Pons (tissue), 1 donor: ENCODE results near the gene EHMT1.
A peak's percentile ranks its signal among the peaks of the same experiment; 100 is the strongest.

ENCODE experiments used
- DNase-seq: peaks from one replicate; pipeline ENCODE4 v3.0.0-alpha.2; 2016; ENCODE audit warnings: low spot score

EHMT1 gene

DNA sequence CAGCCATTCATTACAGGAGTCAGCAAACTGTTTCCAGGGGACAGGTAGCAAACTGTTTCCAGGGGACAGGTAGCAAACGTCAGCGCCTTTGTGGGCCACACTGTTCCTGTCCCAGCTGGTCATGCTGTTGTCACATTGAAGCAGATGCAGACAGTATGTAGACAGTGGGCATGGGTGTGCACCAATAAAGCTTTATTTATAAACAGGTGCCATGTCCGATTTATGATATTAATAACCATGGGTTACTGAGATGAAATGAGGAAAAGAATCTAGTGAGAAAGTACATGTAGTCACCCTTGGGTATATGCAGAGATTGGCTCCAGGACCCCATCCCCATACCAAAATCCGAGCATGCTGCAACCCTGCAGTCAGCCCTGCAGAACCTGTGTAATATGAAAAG, 122.5 kb downstream of the EHMT1 start:
- no peak for DNase-seq

DNA sequence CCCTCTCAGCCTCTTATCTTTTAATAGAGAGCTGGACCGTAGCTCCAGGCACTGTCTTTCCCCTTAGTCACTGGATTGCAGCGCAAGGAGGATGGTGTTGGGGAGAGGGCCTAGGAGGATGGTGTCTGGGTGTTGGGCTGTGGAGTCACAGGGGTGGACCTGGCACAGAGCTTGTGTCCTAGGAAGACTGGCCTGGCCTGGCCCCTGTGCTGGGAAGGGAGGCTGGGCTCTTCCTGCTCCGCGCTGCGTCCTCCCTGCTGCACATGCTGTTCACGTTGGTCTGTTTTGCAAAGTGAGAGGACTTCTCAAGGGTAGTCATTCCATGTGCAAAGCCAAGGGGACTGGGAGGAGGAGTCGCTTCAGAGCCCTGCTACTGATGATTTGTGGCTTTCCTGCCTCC, 123.9 kb downstream of the EHMT1 start:
- DNase-seq: no peak

DNA sequence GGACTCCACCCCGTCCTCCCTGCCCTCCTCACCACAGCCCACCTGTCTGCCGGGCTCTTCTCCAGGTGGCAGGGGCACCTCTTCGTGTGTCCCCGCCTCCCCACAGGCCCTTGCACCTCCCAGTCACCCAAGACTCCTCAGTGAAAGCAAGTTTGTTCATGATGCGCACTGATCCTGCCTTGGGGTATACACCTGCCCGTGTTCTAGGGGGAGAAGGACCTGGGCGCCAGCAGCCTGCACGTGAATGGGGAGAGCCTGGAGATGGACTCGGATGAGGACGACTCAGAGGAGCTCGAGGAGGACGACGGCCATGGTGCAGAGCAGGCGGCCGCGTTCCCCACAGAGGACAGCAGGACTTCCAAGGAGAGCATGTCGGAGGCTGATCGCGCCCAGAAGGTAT, 124.9 kb downstream of the EHMT1 start:
- DNase-seq: no peak

DNA sequence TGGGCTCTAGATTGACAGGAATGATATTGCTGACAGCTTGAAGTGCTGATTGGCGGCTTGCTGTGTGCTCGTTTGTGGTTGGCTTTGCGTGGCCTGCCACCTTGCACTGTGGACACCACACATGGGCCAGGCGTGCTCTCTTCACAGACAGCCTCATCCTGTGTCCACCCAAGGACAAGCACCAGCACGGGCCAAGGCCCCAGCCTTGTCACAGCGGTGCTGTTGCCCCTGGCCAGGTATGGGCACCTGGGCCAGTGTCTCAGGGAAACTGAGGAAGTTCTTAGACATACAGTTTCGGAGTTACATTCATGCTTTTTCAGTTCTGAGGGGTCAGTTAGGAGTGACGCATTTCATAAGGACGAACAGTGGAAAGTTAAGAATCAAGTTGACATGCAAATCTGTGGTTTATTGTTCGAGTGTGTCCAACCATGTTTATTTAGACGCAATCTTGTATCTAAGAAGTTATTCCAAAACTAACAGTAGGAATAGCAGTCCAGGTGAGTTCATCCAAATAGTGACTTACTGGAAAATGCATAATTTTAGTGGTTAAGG, 125.9 kb downstream of the EHMT1 start:
- DNase-seq: no peak

DNA sequence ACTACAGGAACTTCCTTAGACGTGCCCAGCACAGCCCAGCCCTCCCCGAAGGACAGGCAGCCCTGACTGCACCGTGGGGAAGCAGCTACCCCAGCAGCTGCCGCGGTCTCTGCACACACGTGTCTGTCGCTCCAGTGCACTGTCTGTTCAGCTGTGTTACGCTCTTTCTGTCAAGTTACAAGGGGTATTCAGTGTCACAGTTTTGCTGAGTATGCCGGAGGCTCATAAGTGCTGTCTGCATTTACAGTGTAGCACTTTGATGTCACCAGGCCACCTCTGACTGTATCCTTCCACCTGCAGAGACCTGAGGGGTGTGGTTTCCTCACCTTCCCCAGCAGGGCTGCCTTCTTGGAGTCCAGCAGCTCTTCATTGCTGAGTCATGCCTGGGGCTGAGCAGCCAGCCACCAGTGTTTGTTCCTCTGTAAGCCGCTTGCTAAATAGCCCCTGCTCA, 126.8 kb downstream of the EHMT1 start:
- DNase-seq: peak; percentile 26

DNA sequence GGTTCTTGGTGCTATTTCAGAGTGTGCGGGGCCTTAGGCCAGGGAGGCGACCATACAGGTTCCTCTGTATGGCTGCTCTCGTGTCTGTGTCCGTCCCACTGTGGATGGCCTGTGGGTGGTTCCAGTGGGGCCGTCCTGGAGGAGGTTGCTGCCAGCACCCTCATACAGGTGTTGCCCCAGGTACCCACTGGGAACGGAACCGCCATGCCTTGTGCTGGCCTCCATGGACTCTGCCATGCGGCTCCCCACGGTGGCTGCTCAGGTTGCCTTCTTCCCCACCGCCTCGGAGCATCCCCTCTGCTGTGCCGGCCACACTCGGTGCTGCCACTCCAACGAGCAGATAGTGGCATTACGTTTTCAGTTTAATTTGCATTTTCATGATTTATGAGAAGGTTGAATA, 129.5 kb downstream of the EHMT1 start:
- DNase-seq: no peak

DNA sequence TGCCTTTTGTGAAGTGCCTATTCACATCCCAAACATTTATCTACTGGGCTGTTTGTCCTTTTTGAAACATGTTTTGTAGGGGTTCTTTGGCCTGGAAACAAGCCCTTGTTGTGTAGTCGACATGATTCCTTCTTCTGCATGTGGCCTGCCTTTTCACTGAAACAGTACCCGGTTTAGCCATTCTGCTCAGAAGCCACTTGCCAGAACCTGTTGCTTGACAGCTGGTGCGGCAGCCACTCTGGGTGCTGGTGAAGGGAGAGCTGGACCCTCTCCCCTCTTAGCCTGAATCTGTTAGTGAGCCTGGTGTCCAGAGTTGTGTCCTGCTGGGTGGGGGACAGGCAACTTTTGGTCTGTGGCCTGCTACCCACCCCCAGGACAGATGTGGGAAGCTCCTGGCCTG, 129.9 kb downstream of the EHMT1 start:
- no peak for DNase-seq

DNA sequence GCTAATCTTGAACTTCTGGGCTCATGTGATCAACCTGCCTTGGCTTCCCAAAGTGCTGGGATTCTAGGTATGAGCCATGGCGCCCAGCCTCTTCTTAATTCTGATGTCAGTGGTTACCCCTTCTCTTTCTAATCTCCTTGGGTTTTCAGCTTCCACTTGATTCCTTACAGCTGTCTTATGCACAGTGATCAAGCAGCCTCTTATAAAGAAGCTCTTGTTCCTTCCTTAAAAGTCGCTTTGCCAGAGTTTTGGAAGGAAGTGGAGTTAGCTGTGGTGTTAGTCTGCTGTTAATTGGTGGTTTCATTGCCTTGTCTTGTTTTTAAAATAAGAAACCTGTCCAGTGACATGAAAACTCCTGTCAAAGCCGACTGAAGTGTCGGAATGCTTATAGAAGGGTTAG, 130.7 kb downstream of the EHMT1 start:
- no peak for DNase-seq

GRCh38 chr9:137750007-137750406, 131.2 kb downstream of the EHMT1 start:
- no peak for DNase-seq

- DNase-seq: no peak
Observed at GRCh38 chr9:137750566-137750965, 131.8 kb downstream of the EHMT1 start.

DNA sequence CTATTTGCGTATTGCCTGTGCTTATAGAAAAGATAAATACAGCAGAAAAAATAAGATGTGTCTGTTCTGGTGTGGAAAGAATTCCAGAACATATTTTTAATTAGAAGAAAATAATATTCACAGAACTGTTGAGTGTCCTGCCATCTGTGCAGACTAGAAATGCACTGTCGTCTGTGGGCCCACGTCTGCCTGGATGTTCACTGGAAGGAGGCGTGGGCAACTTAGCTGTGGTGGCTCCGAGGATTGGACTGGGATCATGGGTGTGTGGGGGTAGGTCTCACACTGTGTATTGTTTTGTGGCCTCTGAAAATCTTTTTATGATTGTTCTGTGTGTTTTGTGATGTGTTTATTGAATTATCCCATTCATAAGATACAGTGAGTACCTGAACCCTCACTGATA, 132.8 kb downstream of the EHMT1 start:
- no peak for DNase-seq

DNA sequence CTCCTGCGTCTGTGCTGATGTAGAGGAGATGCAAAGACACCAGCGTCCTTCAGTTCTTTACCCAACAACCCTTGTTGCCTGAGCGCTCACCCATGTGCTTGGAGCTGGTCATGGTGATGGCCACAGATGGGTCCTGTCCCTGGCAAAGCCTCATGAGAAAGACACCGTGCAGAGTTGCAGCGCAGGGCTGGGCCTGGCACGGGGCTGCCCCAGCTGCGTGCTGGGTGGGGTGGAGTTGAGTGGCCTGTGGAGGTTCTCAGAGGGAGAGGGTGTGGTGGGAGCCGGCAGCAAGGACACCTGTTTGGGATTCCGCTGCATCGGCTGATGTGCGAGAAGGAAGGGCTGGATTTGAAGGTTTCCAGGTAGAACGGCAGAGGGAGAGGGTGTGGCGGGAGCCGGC, 133.6 kb downstream of the EHMT1 start:
- no peak for DNase-seq

DNA sequence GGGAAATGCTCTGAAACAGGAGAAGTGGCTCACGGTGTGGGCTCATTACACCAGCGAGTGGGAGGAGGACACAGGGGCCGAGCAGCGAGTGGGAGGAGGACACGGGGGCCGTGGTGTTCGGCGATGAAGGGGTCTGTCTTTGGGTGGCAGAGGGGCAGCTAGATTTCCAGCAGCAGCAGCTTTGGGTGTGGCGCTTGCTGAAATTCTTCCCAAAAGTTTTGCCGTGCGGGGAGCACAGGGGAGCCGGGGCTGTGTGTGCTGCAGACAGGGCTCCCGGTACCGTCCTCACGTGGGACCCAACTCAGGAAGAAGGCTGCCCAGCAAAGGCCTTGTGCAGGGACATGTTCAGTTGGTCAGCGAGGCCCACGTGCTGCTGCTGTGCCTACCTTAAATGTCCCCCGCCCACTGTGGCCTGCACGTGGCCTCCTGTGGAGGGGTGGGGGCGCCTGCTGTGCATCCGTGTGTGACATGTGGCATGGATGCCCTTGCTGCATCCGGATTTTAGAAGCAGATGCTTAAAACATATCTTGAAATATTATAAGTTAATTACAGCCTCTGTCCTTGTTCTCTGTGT, 134.5 kb downstream of the EHMT1 start:
- DNase-seq: no peak

GRCh38 chr9:137755261-137755927, 136.6 kb downstream of the EHMT1 start:
- no peak for DNase-seq

- DNase-seq: no peak
Observed at GRCh38 chr9:137756045-137756744, 137.4 kb downstream of the EHMT1 start.

- no peak for DNase-seq
Observed at GRCh38 chr9:137757139-137757538, 138.3 kb downstream of the EHMT1 start.

- no peak for DNase-seq
Observed at GRCh38 chr9:137757613-137758029, 138.8 kb downstream of the EHMT1 start.

GRCh38 chr9:137758067-137758466, 139.3 kb downstream of the EHMT1 start:
- DNase-seq: no peak

GRCh38 chr9:137759117-137759516, 140.3 kb downstream of the EHMT1 start:
- no peak for DNase-seq

GRCh38 chr9:137759649-137760321, 141.0 kb downstream of the EHMT1 start:
- no peak for DNase-seq

DNA sequence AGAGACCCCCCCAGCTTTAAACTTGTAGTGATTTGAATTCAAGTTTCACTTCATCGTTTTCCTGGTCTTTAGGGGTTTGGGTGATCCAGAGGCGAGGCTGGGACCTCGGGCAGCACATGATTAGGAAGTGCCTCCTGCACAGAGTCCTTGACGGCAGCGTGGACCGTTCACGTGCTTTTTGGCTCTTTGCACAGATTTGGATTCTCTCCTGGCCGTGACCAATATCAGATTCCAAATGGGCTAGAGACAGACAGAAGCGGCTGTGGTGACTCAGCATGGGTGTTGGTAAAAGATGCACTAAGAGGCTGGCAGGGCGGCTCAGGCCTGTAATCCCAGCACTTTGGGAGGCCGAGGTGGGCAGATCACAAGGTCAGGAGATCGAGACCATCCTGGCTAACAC, 141.6 kb downstream of the EHMT1 start:
- DNase-seq: no peak

DNA sequence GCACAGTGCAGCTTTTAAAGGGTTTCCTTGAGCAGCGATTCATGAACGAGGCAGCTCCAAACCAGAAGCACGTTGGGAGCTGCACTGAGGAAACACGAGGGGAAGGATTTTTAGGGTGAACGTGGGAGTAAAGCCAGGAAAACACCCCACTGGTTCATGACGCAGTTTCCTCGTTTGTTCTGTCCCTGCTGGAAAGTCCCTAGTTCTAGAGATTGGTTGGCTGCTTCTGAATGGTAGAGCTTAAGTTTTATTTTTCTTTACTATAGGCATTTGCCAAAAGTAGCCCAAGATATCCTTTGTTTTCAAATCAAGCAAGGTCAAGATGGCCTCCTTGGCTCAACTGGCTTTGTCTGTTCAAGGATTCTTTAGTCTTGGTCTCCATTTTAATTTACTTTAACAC, 142.2 kb downstream of the EHMT1 start:
- DNase-seq: no peak

DNA sequence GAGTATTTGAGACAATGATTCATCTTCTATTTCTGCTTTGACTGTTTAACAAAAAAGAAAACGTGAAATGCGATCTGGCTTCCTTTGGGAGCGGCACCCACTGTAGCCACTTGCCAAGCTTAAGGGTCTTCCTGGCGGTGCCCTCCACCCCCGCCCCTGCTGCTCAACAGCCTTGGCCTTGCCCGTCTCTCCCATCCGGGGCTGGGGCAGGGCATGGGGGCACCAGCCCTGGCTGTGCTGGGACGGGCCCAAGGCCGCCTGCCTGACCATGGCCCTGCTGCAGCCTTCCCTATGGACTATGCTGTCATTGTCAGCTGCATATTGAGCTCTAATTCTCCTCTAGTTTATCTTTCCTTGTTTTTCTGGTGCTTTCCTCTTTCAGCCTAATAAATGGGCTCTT, 143.0 kb downstream of the EHMT1 start:
- DNase-seq: no peak
